Activated naive CD4-positive, alpha-beta T cell treated with anti-CD3 and anti-CD28 coated beads, Interleukin-2, amount 10 ng/mL, durations not matched to agents 7 days and 5 days (primary cell): Measurements from ENCODE around the gene LRRC2.

ENCODE experiments used
- CTCF ChIA-PET: fragments of 350-600 bp; sonication (Branson Sonifier 250); formaldehyde crosslinking; loops from one replicate; lab custom pipeline; 2021; ENCODE audit warnings: antibody characterized with exemption; lab: Charles Lee
- DNase-seq: peaks from one replicate; pipeline ENCODE4 v3.0.0-alpha.2; 2020
- H3K27ac Mint-ChIP-seq: one replicate; pipeline ENCODE4 v1.8.0; 2021; ENCODE audit warnings: mild to moderate bottlenecking, moderate library complexity, mixed read lengths
- H3K27me3 Mint-ChIP-seq: one replicate; pipeline ENCODE4 v1.8.0; 2021; ENCODE audit warnings: mild to moderate bottlenecking, mixed read lengths
- H3K36me3 Mint-ChIP-seq: one replicate; pipeline ENCODE4 v1.8.0; 2021; ENCODE audit warnings: mixed read lengths
- H3K4me1 Mint-ChIP-seq: one replicate; pipeline ENCODE4 v1.8.0; 2021; ENCODE audit warnings: mixed read lengths
- H3K4me3 Mint-ChIP-seq: one replicate; pipeline ENCODE4 v1.8.0; 2021; ENCODE audit warnings: mild to moderate bottlenecking, moderate library complexity, mixed read lengths
- H3K9me3 Mint-ChIP-seq: one replicate; pipeline ENCODE4 v1.8.0; 2021; ENCODE audit warnings: mixed read lengths

Gene LRRC2

DNA sequence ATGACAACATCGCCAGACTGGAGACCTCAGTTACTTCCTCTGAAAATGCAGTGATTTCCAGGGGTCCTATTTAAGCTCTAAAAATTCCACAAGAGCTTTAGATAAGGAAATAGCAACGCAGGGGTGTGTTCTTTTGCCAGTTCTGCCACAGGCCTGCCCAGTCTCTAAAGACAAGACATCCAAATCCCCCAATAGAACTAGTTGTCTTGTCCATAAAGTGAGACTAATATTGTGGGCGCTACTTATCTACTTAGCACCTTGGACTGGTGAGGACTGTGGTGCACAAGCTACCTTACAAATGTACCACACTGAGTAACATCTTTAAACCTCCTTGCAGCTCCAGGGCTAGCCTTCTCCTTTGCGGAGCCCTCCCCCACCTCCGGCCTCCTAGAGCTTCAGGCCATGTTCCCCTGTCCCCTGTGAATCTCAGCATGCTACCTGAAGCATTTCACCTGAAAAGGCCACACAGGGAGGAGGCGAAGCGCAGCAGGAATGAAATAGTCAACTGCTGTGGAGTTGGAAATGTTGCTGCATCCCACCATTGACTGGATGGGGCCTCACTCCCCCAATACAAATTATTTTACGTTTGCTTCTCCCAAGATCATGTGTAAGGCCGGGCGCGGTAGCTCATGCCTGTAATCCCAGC is 9.6 kb upstream of the LRRC2 start:
- CTCF ChIA-PET, result no interaction called here

DNA sequence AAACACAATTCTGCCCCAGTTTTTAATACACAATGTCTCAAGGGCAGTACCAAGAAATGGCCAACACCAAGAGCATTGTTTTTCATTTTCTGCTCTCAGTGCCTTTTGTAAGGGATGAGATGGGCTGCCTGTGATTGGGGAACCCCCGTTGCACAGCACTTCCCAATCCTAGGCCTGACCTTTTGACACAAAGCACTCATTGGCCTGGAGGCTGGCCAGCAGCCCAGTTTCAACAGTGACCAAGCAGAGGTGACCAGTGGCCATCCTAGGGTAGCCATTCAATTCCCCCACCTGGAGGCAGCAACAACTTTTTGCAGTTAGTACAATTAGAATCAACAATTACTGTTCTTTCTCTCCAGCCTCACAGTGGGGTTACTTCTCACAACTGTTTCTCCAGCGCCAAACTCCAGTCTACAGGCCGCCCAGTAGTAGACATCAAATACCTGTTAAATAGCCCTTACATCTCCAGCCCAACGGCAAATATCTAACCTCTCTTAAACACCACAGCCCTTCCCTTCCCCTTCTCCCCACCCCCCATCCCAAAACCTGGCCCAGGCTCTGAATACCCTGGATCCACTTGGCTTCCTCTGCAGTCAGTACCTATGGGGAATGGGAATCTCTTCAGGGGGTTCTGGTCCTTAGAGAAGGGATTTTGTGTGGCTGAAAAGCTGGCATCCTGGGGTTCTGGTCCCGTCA is 8.9 kb upstream of the LRRC2 start:
- Mint-ChIP-seq H3K4me3 (no peak overlapping the region), H3K36me3 (no peaks in the 10 kb centered on the region), H3K9me3 (no peaks in the 10 kb centered on the region), H3K4me1 (peaks cover 8% of the 10 kb centered on the region), H3K27me3 (peaks cover 37% of the 10 kb centered on the region), H3K27ac (no peak overlapping the region)
- CTCF ChIA-PET, result no interaction called here
- no peak for DNase-seq

More for the DNA sequence above, 9.6 kb upstream of the LRRC2 start:
- DNase-seq, result no peak
- Mint-ChIP-seq H3K4me3 (no peak overlapping the region), H3K9me3 (no peaks in the 10 kb centered on the region), H3K36me3 (no peaks in the 10 kb centered on the region), H3K4me1 (peaks cover 8% of the 10 kb centered on the region), H3K27me3 (peaks cover 41% of the 10 kb centered on the region), H3K27ac (no peak overlapping the region)

DNA sequence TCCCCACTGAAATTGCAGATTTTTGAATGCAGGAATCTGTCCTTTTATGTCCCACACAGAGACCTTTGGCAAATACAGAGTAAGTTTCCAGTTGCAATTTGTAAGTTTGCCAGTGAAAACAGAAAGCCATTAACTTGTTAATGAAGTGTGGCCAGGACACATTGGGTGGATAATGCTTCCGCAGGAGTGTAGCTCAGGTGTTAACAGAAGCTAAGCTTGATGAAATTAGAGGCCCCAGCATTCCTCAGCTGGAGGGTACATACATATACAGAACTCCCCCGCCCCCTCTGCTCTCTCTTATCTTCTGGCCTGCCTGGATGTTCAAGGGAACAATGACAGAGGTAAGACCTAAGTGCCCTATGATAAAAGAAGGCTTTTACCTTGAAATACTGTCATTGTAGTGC is 8.1 kb upstream of the LRRC2 start:
- peaks cover 37% of the 10 kb centered on the region for H3K27me3 Mint-ChIP-seq
- peaks cover 4% of the 10 kb centered on the region for H3K4me1 Mint-ChIP-seq
- no peak overlapping the region for H3K27ac Mint-ChIP-seq
- CTCF ChIA-PET, result no interaction called here
- no peak overlapping the region for H3K4me3 Mint-ChIP-seq
- no peak for DNase-seq
- no peaks in the 10 kb centered on the region for H3K36me3 Mint-ChIP-seq
- H3K9me3 Mint-ChIP-seq, result no peaks in the 10 kb centered on the region

DNA sequence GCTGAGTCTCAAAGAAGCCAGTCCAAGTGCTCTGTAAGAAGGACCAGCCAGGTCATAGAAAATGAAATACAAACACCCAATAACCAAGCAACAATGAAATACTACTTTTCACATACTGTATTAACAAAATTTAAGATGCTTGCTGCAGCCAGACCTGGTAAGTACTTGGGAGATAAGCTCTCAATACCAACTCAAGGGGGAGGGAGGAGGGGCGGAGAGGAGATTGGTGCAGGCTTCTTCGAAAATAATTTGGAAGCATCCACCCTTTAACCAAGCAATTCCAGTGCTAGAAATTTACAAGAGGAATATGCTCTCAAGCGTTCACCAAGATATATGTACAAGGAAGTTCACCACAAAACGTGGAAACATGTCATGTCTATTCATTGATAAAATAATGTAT is 7.6 kb upstream of the LRRC2 start:
- no peak overlapping the region for H3K4me3 Mint-ChIP-seq
- CTCF ChIA-PET, result interaction anchor here (0.6 kb wide), 1 partner anchor 196 kb away, joined by 3 read pairs; no protein-coding TSS in a partner anchor
- peaks cover 37% of the 10 kb centered on the region for H3K27me3 Mint-ChIP-seq
- no peaks in the 10 kb centered on the region for H3K36me3 Mint-ChIP-seq
- no peak for DNase-seq
- H3K4me1 Mint-ChIP-seq, result no peaks in the 10 kb centered on the region
- no peak overlapping the region for H3K27ac Mint-ChIP-seq
- H3K9me3 Mint-ChIP-seq, result no peaks in the 10 kb centered on the region

DNA sequence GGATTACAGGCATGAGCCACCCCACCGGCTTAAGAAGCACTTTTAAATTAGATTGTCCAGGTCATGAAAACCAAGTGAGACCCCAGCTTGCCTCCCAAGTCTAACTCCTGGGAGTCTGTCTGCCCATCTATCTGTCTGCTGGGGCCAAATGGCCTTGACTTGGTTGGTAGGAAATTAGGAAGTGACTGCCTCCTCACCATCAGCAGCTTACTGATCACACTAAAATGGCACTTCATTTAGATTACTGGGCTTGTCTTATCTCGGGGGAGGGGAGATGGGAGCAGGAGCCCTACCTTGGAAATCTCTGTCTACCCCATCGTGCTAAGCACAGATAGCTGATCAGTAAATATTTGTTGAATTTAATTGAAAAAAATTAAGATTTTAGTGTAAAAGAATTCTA is 5.6 kb upstream of the LRRC2 start:
- CTCF ChIA-PET, result interaction anchor here (0.9 to 1.1 kb wide), 2 partner anchors 14 to 83 kb away, joined by 3 to 4 read pairs; no protein-coding TSS in a partner anchor
- Mint-ChIP-seq H3K27ac (no peak overlapping the region), H3K4me1 (no peaks in the 10 kb centered on the region), H3K9me3 (no peaks in the 10 kb centered on the region), H3K36me3 (no peaks in the 10 kb centered on the region), H3K4me3 (no peak overlapping the region), H3K27me3 (peaks cover 42% of the 10 kb centered on the region)
- DNase-seq, result no peak

DNA sequence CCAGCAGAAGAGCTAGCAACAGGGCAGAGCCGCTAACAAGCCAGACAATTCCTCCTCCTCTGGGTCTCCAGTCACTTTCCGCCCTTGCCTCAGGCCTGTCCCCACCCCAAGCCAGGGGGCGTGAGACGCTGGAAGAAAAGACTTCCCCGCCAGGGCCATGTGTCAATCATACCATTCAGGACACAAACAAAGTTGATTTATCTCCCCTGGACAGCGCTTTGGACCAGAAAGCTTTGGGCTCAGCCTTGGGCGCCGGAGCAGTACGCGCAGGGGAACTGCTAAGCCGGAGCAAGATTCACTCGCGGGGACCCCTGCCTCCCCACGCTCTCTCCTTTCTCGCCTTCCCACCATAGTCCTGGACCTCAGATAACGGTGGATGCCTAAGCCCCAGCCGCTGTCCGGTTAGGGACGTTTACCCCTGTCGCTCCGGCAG is 479 bp downstream of the LRRC2 start:
- H3K9me3 Mint-ChIP-seq, result peaks cover 6% of the 10 kb centered on the region
- H3K36me3 Mint-ChIP-seq, result peaks cover 5% of the 10 kb centered on the region
- peaks cover 48% of the 10 kb centered on the region for H3K27me3 Mint-ChIP-seq
- H3K27ac Mint-ChIP-seq, result no peak overlapping the region
- H3K4me3 Mint-ChIP-seq, result peak overlapping the region; percentile 72
- CTCF ChIA-PET, result interaction anchor here (2.4 kb wide), 1 partner anchor 77 kb away, joined by 20 read pairs; no protein-coding TSS in a partner anchor
- no peak for DNase-seq
- peaks cover 21% of the 10 kb centered on the region for H3K4me1 Mint-ChIP-seq

DNA sequence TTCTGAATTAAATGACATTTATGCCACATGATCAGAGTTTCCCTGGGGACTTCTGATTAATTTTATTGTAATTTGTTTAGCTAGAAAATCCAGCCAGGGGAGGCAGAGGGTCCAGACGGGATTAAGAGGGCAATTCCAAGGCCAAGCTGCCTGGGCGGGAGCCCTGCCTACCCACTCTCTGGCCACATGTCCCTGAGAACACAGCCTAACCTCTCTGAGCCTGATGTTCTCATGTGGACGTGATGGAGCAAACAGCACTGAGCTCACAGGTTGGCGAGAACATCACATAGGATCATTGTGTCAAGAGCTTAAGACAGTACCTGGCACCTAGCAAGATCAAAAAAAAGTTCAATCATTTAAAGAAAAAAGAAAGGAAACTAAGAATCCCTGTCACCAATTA is 1.0 kb downstream of the LRRC2 start:
- Mint-ChIP-seq H3K4me1 (peaks cover 21% of the 10 kb centered on the region), H3K27ac (no peak overlapping the region), H3K27me3 (peaks cover 49% of the 10 kb centered on the region), H3K9me3 (peaks cover 6% of the 10 kb centered on the region), H3K4me3 (peak overlapping the region; percentile 72), H3K36me3 (peaks cover 5% of the 10 kb centered on the region)
- DNase-seq, result no peak
- CTCF ChIA-PET, result interaction anchor here (2.4 kb wide), 1 partner anchor 76 kb away, joined by 20 read pairs; no protein-coding TSS in a partner anchor

DNA sequence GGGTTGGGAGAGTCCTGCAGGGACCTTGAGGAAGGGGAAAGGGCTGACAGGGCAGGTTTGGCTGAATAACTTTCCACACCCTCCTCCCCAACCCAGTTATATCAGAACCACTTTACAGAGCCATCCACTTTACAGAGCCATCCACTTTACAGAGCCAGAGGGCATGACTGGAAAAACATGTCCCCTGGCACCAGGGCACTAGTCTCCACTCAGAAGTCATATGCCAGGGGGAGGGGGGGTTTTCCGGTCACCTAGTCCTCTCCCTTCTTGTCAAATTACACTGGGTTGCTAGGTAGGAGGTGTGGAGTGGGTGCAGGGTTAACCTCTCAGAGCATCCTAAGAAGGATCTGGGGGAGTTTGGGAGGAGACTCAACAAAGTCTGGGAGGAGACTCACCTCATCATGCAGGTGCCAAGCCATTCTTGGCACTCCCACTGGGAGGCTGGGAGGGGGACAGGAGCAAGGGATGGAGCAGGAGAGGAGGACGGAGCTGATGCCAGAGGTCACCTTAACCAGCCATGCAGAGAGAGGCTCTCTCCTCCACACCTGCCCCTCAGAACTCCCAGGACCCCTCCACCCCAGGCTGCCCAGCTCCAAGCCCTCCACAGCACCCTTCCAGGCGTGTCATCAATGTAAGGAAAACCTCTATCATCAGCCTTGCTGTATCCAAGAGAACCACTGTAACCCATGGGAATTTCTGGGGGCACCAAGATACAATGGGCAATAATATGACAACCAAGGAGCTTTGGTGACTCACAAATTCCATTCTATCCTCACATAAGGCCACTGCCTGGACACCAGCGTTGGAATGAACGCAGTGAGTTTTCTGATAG is 1.7 kb downstream of the LRRC2 start:
- no peak for DNase-seq
- Mint-ChIP-seq H3K4me1 (peaks cover 21% of the 10 kb centered on the region), H3K27ac (no peak overlapping the region), H3K9me3 (peaks cover 6% of the 10 kb centered on the region), H3K27me3 (peaks cover 42% of the 10 kb centered on the region), H3K36me3 (peaks cover 5% of the 10 kb centered on the region), H3K4me3 (no peak overlapping the region)
- CTCF ChIA-PET, result interaction anchor here (2.4 kb wide), 1 partner anchor 76 kb away, joined by 20 read pairs; no protein-coding TSS in a partner anchor

DNA sequence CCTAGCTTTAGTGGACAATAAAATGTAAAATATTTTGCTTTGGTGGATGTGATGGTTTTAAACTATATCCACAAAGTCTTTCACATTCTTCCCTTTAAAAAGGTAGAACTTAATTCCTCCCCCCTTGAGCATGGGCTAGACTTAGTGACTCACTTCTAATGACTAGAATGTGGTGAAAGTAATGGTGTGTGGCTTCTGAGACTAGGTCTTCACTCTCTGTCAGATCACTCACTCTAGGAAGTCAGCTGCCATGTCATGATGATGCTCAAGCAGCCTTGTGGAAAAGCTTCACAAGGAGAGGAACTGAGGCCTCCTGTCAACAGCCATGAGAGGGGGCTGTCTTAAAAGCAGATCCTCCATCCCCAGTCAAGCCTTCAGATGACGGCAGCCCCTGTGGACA is 4.2 kb downstream of the LRRC2 start:
- Mint-ChIP-seq H3K4me3 (no peak overlapping the region), H3K27ac (no peak overlapping the region), H3K4me1 (peaks cover 43% of the 10 kb centered on the region), H3K27me3 (peaks cover 33% of the 10 kb centered on the region), H3K9me3 (peaks cover 6% of the 10 kb centered on the region), H3K36me3 (peaks cover 5% of the 10 kb centered on the region)
- DNase-seq, result no peak
- CTCF ChIA-PET, result interaction anchor here (0.7 to 8.0 kb wide), 4 partner anchors 53 to 73 kb away, joined by 3 to 133 read pairs (median 8); no protein-coding TSS in a partner anchor

DNA sequence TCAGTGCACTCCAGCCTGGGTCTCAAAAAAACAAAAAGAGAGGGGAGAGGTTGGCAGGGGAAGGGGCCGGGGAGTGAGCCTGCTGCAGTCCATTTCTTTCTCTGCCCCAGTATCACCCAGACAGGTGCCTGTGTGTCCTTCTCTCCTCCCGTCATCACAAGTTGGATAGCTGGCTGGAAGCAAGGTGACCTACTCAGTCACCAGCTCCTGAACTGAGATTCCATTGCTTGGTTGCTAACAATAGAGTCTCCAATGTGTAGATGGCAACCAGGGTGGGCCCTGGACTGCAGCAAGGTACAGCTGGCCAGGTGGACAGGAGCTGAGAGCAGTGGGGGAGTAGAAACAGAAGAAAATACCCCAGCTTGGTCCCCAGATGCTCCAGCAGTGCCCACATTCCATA is 4.6 kb downstream of the LRRC2 start:
- no peak for DNase-seq
- H3K9me3 Mint-ChIP-seq, result peaks cover 6% of the 10 kb centered on the region
- H3K4me1 Mint-ChIP-seq, result peaks cover 45% of the 10 kb centered on the region
- CTCF ChIA-PET, result interaction anchor here (0.7 to 8.0 kb wide), 3 partner anchors 65 to 72 kb away, joined by 5 to 133 read pairs (median 12); no protein-coding TSS in a partner anchor
- H3K27ac Mint-ChIP-seq, result no peak overlapping the region
- peaks cover 33% of the 10 kb centered on the region for H3K27me3 Mint-ChIP-seq
- no peak overlapping the region for H3K4me3 Mint-ChIP-seq
- H3K36me3 Mint-ChIP-seq, result peaks cover 5% of the 10 kb centered on the region

DNA sequence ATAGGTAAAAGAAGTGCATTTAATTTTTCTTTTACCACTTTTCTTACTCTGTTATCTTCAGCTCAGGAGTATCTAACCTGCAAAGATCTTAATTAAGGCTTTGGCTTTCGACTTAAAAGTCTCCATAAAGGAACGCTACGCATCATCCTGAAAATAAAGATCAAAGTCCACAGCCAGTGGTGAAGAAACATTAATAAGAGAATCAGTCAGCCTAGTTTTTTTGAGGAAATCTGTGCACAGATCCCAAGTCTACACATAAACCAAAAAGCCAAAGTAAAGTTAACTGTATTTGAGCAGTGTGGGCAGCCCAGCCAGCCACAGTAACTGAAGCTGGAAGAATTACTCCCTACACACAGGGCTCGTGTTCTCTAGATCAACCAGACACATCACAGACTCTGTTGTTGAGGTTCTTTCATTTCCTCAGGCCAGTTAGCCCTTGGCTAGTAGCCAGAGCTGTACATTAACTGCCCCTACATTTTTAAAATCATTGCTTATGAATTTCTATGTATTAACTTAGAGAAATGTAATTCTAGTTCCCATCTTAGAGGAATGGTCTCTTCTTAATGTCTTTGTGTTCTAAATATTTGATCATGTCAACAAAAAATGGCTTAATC is 6.9 kb downstream of the LRRC2 start:
- CTCF ChIA-PET, result interaction anchor here (1.1 to 8.0 kb wide), 8 partner anchors 10 to 70 kb away, joined by 3 to 133 read pairs (median 6); partner anchors contain the start of gene RTP3
- Mint-ChIP-seq H3K36me3 (peaks cover 3% of the 10 kb centered on the region), H3K9me3 (peaks cover 6% of the 10 kb centered on the region), H3K27me3 (peaks cover 19% of the 10 kb centered on the region), H3K4me1 (peaks cover 31% of the 10 kb centered on the region), H3K4me3 (peak overlapping the region; percentile 63), H3K27ac (no peak overlapping the region)
- DNase-seq, result no peak

DNA sequence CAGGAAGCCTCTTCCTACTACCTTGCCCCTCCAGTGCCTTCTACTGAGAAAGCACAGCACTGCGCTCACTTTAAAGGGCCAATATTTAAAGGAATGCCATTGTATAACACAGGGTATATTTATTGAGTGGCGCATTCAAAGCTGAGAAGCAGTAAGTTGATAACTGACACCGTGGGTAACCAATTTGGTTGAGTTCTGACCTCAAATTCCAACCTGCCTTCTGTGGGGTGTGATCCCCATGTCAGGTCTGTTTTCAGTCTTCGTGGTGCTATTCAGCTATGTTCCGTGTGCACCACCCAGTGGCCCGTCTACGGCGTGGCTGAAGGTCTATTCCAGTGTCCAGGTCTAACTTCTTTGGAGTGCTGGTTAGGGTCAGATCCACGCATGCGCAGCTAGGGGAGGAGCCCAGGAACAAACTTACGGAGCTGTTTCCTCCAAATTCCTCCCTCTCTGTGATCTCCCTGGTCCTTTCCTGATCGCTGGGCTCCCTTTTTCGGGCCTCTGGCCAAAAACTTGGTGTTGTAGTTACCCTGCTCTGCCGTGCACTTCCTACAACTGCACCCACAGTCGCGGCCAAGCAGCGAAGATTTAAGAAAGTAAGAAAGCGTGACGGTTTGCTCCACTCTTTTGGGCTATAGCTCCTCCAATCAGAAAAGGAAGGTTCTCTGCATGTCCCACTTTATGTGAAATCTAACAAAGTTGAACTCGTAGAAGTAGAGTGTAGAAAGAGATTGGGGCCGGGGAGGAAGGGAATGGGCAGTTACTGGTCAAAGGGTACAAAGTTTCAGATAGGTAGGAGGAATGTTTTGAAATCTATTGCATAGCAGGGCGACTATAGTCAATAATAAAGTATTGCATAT is 7.7 kb downstream of the LRRC2 start:
- peaks cover 3% of the 10 kb centered on the region for H3K36me3 Mint-ChIP-seq
- peak overlapping the region; percentile 6 for H3K27ac Mint-ChIP-seq
- peak overlapping the region; percentile 63 for H3K4me3 Mint-ChIP-seq
- peaks cover 31% of the 10 kb centered on the region for H3K4me1 Mint-ChIP-seq
- peaks cover 24% of the 10 kb centered on the region for H3K27me3 Mint-ChIP-seq
- H3K9me3 Mint-ChIP-seq, result peaks cover 6% of the 10 kb centered on the region
- DNase-seq, result peak; percentile 82
- CTCF ChIA-PET, result interaction anchor here (0.6 to 8.0 kb wide), 15 partner anchors 9 to 357 kb away, joined by 3 to 133 read pairs (median 3); partner anchors contain the start of gene RTP3

DNA sequence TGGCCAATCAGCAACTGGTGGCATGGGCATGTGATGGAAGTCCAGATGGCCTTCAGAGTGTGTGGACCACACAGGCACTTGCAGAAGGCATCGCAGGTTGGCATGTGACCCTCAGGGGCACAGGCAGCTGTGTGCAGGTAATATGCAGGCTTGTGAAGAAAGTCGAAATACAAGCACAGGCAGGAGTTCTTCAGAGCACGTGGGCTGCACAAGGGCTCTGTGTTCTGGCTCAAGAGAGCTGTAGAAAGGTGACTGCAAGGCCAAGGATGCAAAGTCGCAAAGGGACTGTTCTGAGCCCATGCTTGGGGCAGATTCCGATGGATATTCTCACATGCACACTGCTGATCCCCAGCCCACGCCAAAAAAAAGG is 8.3 kb downstream of the LRRC2 start:
- no peak for DNase-seq
- Mint-ChIP-seq H3K4me3 (no peak overlapping the region), H3K4me1 (peaks cover 31% of the 10 kb centered on the region), H3K27me3 (peaks cover 24% of the 10 kb centered on the region), H3K9me3 (peaks cover 6% of the 10 kb centered on the region), H3K27ac (no peak overlapping the region), H3K36me3 (peaks cover 3% of the 10 kb centered on the region)
- CTCF ChIA-PET, result interaction anchor here (1.0 to 8.0 kb wide), 11 partner anchors 10 to 292 kb away, joined by 3 to 133 read pairs (median 4); partner anchors contain the start of gene RTP3
